Smooth muscle cell (in vitro differentiated cells): ENCODE measurements around the gene SLC12A9. TPM values are rescaled to one million over a fixed set of nuclear protein-coding genes. Genes with fewer than 3 reads are reported as not detected.
A peak's percentile ranks its signal among the peaks of the same experiment; 100 is the strongest.

ENCODE experiments used
- DNase-seq: peaks from one replicate; lab custom pipeline; 2025; ENCODE audit not compliant: unreplicated experiment; lab: John Stamatoyannopoulos, UW
- H2AFZ ChIP-seq: fragments of 200-600 bp; sonication (generic); 2 replicates; pipeline ENCODE4 v1.6.0; 2016; ENCODE audit warnings: antibody characterized with exemption, low read depth, mild to moderate bottlenecking
- H3F3A ChIP-seq: fragments of 200-600 bp; sonication (generic); 2 replicates; pipeline ENCODE4 v1.6.0; 2017; ENCODE audit warnings: antibody characterized with exemption, low read depth
- H3K27ac ChIP-seq: fragments of 200-600 bp; sonication (generic); 2 replicates; pipeline ENCODE4 v1.5.1; 2016; ENCODE audit warnings: low read depth, mild to moderate bottlenecking
- H3K27me3 ChIP-seq: fragments of 200-600 bp; sonication (generic); 2 replicates; pipeline ENCODE4 v1.6.1; 2016; ENCODE audit warnings: low read depth, mild to moderate bottlenecking
- H3K36me3 ChIP-seq: fragments of 200-600 bp; sonication (generic); 2 replicates; pipeline ENCODE4 v1.5.1; 2016; ENCODE audit warnings: low read depth
- H3K4me1 ChIP-seq: fragments of 200-600 bp; sonication (generic); 2 replicates; pipeline ENCODE4 v1.5.1; 2016; ENCODE audit warnings: low read depth
- H3K4me2 ChIP-seq: fragments of 200-600 bp; sonication (generic); 2 replicates; pipeline ENCODE4 v1.6.0; 2016; ENCODE audit warnings: mild to moderate bottlenecking
- H3K4me3 ChIP-seq: fragments of 200-600 bp; sonication (generic); 2 replicates; pipeline ENCODE4 v1.5.1; 2016; ENCODE audit warnings: mild to moderate bottlenecking
- H3K79me2 ChIP-seq: fragments of 200-600 bp; sonication (generic); 2 replicates; pipeline ENCODE4 v1.6.0; 2016; ENCODE audit warnings: low read depth, mild to moderate bottlenecking
- H3K9ac ChIP-seq: fragments of 200-600 bp; sonication (generic); 2 replicates; pipeline ENCODE4 v1.6.0; 2016; ENCODE audit warnings: low read depth
- H3K9me3 ChIP-seq: fragments of 200-600 bp; sonication (generic); replicated peaks from 2 replicates; pipeline ENCODE4 v1.5.1; 2016; ENCODE audit warnings: low read depth
- H4K20me1 ChIP-seq: fragments of 200-600 bp; sonication (generic); 2 replicates; pipeline ENCODE4 v1.6.0; 2016; ENCODE audit warnings: low read depth
- WGBS: methylation state at CpG from one replicate; pipeline ENCODE4 v1.1.7; 2016; ENCODE audit warnings: low lambda C conversion rate; 5-methylcytosine and 5-hydroxymethylcytosine counted together
- polyA plus RNA-seq: library from polyadenylated mRNA; unstranded; fragments of >200 nt; fragmentation: Nextera tagmentation; extraction: Ambion mirVana; gene quantifications from 2 replicates; pipeline ENCODE4 v1.2.1, GENCODE V29; 2016
- total RNA-seq: library from RNA; depleted of rRNA; stranded (reverse); fragments of >200 nt; gene quantifications from 2 replicates; pipeline ENCODE4 v1.2.3, GENCODE V29; 2014
- TF ChIP-seq, protein P1 (sequence below): fragments of 200-600 bp; sonication (generic); IDR thresholded peaks from 2 replicates; pipeline ENCODE4 v1.5.1; 2017; ENCODE audit warnings: borderline replicate concordance, mild to moderate bottlenecking, antibody characterized with exemption; ENCODE audit not compliant: insufficient read depth, poor library complexity, severe bottlenecking

Gene SLC12A9
- total and polyA plus RNA-seq, 2 experiments from 2014 or later: 8.9 to 12.1 TPM

DNA sequence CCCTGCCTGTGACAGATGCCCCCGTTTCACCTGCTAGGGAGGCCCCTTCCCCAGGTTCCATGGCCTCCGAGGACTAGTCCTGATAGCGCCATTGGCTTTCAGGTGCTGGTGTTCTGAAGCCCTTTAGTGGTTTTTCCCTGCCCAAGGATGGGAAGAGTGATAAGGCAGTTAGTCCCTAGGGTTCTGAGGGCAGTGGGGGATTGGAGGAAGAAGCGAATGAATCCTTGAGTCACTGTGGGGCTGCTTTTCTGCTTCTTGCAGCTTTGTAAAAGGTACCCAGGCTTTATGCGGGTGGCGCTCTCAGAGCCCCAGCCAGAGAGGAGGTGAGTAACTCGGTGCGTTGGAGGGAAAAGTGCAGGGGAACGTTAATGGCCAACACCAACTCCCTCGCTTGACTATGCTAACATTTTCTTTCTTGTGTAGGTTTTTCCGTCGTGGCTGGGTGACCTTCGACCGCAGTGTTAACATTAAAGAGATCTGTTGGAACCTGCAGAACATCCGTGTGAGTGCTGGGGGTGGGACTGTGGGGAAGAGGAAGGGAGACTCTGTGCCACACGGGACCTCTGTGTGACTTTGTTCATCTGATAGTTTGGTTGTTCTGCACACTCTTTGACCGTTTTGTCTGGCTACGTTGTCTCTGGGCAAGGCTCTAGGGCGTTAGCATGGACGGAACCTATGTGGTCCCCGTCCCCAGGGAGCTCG, 33.1 kb downstream of the SLC12A9 start:
- H3K9ac ChIP-seq: no peak overlapping the region
- peaks cover 40% of the 10 kb centered on the region for H3F3A ChIP-seq
- 95% methylated on average over 22 of the region's 22 CpGs for WGBS
- H3K9me3 ChIP-seq: no peaks in the 10 kb centered on the region
- H3K27ac ChIP-seq: no peak overlapping the region
- H3K4me3 ChIP-seq: no peak overlapping the region
- no peaks in the 10 kb centered on the region for H3K27me3 ChIP-seq
- no peak overlapping the region for H3K4me2 ChIP-seq
- peaks cover 36% of the 10 kb centered on the region for H3K79me2 ChIP-seq
- peaks cover 43% of the 10 kb centered on the region for H4K20me1 ChIP-seq
- peaks cover 14% of the 10 kb centered on the region for H3K4me1 ChIP-seq
- H2AFZ ChIP-seq: no peak overlapping the region
- H3K36me3 ChIP-seq: no peaks in the 10 kb centered on the region
- no peak for DNase-seq
- TF ChIP-seq, protein P1, sequence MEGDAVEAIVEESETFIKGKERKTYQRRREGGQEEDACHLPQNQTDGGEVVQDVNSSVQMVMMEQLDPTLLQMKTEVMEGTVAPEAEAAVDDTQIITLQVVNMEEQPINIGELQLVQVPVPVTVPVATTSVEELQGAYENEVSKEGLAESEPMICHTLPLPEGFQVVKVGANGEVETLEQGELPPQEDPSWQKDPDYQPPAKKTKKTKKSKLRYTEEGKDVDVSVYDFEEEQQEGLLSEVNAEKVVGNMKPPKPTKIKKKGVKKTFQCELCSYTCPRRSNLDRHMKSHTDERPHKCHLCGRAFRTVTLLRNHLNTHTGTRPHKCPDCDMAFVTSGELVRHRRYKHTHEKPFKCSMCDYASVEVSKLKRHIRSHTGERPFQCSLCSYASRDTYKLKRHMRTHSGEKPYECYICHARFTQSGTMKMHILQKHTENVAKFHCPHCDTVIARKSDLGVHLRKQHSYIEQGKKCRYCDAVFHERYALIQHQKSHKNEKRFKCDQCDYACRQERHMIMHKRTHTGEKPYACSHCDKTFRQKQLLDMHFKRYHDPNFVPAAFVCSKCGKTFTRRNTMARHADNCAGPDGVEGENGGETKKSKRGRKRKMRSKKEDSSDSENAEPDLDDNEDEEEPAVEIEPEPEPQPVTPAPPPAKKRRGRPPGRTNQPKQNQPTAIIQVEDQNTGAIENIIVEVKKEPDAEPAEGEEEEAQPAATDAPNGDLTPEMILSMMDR: no peak

DNA sequence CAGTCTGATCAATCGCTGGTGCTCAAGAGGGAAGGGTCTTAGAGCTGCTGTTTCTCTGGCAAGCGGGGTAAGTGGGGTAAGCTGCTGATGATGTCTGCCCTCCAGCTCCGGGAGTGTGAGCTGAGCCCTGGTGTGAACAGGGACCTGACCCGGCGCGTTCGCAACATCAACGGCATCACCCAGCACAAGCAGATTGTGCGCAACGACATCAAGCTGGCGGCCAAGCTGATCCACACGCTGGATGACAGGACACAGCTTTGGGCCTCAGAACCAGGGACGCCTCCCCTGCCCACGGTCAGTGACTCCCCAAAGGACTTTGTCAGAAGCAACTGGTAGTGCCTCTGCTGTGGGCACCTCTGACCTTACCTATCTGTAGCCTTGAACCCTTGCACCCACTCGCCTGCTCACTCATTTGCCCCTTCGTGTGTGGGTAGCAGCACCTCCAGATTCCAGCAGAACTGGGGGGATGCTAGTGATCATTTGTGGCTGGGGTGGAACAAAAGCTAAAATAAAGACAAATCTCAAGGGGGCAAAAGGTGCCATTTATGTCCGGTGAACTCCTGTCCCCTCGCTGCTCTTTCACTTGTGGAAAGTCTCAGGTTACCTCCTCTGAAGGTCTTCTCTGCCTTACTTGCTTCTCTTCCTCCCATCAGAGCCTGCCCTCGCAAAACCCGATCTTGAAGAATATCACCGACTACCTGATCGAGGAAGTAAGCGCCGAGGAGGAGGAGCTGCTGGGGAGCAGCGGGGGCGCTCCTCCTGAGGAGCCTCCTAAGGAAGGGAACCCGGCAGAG, 33.8 kb downstream of the SLC12A9 start:
- 94% methylated on average over 27 of the region's 27 CpGs for WGBS
- Histone ChIP-seq H4K20me1 (peaks cover 35% of the 10 kb centered on the region), H3K27ac (no peak overlapping the region), H2AFZ (no peak overlapping the region), H3K4me3 (no peak overlapping the region), H3F3A (peaks cover 40% of the 10 kb centered on the region), H3K79me2 (peaks cover 29% of the 10 kb centered on the region), H3K9ac (no peak overlapping the region), H3K4me2 (no peak overlapping the region), H3K9me3 (no peaks in the 10 kb centered on the region), H3K27me3 (no peaks in the 10 kb centered on the region), H3K4me1 (peaks cover 19% of the 10 kb centered on the region), H3K36me3 (no peaks in the 10 kb centered on the region)
- DNase-seq: no peak
- TF ChIP-seq, protein P1: no peak

DNA sequence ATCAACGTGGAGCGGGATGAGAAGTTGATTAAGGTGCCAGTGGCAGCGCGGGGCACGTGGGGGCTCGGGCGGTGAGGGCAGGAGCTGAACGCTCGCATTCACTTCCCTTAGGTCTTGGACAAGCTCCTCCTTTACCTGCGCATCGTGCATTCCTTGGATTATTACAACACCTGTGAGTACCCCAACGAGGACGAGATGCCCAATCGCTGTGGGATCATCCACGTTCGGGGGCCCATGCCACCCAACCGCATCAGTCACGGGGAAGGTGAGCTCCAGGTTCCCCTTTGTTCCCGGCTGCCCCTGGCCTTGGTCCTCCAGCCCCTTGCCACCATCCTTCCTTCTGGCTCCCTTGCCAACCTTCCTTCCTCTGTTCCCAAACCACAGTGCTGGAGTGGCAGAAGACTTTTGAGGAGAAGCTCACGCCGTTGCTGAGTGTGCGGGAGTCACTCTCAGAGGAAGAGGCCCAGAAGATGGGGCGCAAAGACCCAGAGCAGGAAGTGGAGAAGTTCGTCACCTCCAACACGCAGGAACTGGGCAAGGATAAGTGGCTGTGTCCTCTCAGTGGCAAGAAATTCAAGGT, 34.5 kb downstream of the SLC12A9 start:
- Histone ChIP-seq H3K27me3 (no peaks in the 10 kb centered on the region), H3K27ac (peak overlapping the region; percentile 15), H4K20me1 (peaks cover 29% of the 10 kb centered on the region), H3K36me3 (no peaks in the 10 kb centered on the region), H3K4me1 (peaks cover 23% of the 10 kb centered on the region), H3K4me3 (no peak overlapping the region), H3K79me2 (peaks cover 26% of the 10 kb centered on the region), H2AFZ (no peak overlapping the region), H3K9ac (no peak overlapping the region), H3K9me3 (no peaks in the 10 kb centered on the region), H3K4me2 (no peak overlapping the region), H3F3A (peaks cover 40% of the 10 kb centered on the region)
- WGBS: 97% methylated on average over 25 of the region's 25 CpGs
- TF ChIP-seq, protein P1: no peak
- DNase-seq: no peak
